Right kidney (tissue), 1 donor: ENCODE data around the gene MTCL1.

Experiments used
- DNase-seq: peaks from one replicate; pipeline ENCODE4 v3.0.0-alpha.2; 2016

The MTCL1 gene

GRCh38 chr18:8831531-8831930 is 126.2 kb downstream of the MTCL1 start:
- no peak for DNase-seq

DNA sequence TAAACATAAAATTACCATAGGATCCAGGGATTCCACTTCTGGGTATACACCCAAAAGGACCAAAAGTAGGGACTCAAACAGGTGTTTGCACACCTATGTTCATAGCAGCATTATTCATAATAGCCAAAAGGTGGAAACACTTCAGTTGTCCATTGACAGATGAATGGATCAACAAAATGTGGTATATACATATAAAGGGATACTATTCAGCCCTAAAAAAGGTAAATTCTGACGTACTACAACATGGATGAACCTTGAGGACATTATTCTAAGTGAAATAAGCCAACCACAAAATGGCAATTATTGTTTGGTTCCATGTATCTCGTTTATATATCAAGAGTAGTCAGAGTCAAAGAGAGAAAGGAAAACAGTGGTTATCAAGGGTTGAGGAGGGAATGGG is 128.1 kb downstream of the MTCL1 start:
- no peak for DNase-seq

DNA sequence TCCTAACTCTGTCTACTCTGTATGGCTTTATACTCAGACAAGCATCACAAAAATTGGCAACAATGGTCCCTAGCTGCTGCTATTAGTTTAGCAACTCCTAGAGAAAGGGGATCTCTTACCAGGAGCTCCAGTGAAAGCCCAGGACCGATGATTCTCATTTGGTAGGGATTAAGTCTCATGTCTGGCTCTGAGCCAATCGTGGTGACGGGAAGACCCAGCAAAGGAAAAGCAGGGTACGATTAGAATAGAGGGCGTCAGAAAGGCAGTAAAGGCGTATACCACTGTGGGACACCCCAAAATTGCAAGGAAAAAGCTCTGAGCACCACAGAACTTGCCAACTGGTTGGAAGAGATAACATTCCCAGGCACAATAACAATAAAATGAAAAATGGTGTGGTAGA is 129.5 kb downstream of the MTCL1 start:
- no peak for DNase-seq

DNA sequence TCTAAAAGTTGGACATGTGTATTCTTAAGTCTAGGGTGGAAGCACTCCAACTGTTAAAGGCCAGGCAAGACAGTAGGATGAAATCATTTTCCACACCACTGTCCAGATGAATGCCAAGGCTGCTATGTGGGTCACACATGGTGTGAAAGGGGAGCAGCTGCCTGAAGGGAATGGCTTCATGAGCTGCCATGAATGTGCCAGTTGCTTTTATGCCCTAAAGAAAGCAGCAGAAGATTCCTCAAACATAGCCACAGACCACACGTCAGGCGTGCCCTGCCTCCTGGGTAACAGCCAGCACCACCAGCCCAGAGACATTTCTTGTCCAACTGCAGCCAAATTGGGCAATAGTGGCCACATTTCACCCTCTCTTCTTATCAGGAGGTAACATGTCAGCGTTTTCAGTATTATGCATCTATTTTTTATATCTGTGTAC is 130.2 kb downstream of the MTCL1 start:
- DNase-seq: no peak

DNA sequence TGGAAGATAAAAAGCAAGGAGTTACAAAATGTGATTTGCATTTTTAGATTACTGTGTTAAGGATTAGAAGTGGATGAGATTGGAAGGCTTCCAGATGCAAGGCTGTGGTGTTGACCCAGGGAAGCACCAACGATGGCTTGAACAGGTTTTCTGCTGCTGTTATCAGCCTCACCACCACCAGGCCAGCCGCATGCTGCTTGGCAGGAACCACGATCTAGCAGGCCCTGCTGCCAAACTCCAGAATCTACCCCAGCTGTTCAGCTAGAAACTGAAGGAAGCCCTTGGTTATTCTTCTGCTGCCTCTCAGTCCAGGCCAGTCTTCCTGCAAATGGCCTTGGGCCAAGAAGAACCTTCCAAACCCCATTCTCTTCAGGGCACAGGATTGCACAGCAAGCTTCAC is 133.9 kb downstream of the MTCL1 start:
- no peak for DNase-seq

- no peak for DNase-seq
These were observed 136.6 kb downstream of the MTCL1 start for GRCh38 chr18:8841781-8842485.

DNA sequence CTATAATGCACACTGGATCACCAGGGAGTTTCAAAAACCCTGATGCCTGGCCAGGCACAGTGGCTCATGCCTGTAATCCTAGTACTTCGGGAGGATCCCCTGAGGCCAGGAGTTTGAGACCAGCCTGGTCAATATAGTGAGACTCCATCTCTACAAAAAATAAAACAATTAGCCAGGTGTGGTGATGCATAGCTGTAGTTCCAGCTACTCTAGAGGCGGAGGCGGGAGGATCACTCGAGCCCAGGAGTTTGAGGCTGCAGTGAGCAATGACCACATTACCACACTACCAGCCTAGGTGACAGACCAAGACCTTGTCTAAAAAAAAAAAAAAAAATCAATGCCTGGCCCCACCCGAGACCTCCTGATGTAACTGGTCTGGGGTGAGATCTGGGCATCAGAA is 137.2 kb downstream of the MTCL1 start:
- DNase-seq: no peak

GRCh38 chr18:8843005-8843404 is 137.6 kb downstream of the MTCL1 start:
- DNase-seq: no peak

GRCh38 chr18:8844721-8845148 is 139.4 kb downstream of the MTCL1 start:
- DNase-seq: peak; percentile 19

- DNase-seq: no peak
These were observed 140.2 kb downstream of the MTCL1 start for GRCh38 chr18:8845506-8845905.

DNA sequence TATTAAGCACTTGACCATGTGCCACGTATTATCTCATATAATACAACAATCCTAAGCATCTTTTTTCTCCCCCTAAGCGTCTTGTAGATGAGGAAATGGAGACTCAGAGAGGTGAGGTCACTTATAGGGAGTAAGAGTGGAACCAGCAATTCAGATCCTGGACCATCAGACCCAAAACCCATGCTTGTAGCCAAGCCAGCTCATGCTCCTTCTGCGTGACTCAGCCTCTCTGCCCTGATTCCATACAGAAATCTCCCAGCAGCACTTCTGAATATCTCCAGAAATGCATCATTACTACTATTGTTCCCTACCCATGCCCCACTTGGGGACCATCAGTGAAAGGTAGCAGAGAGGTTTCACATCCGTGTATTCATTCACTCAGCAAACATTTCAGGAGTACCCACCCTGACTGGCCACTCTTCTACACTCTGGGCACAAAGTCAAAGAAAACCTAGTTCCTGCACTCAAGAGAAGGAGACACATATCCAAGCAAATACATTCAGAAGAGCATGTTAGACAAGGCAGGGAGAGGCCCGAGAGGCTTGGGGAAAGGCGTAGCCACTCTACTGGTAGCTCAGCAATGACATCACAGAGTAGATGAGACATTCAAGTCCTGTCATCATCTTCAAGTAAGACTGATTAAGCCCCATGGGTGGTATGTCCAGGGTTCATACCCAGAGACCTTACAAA is 141.9 kb downstream of the MTCL1 start:
- DNase-seq: no peak

GRCh38 chr18:8847900-8848299 is 142.5 kb downstream of the MTCL1 start:
- no peak for DNase-seq

GRCh38 chr18:8848541-8848940 is 143.2 kb downstream of the MTCL1 start:
- DNase-seq: no peak

GRCh38 chr18:8849696-8850095 is 144.3 kb downstream of the MTCL1 start:
- no peak for DNase-seq

DNA sequence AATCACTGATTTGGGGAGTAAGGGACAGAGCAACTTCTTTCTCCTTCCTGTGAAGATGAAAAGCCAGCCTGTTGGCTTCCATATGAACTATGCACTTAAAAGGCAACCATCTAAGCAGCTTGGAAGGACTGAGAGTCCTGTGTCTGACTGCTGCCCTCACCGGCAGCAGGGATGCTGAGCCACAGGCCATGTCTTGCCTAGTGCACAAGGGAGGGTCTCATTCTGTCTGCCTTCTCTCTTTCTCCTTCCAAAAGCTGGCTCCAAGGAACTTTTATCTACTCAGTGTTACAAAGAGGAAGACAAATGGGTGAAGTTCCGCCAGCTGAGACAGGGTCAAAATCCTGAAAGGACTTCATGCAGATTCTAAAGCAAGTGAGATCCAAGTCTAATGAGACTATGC is 146.3 kb downstream of the MTCL1 start:
- no peak for DNase-seq

GRCh38 chr18:8854550-8854949 is 149.2 kb downstream of the MTCL1 start:
- DNase-seq: no peak

GRCh38 chr18:8854962-8855361 is 149.6 kb downstream of the MTCL1 start:
- no peak for DNase-seq

- no peak for DNase-seq
These were observed 150.9 kb downstream of the MTCL1 start for GRCh38 chr18:8856212-8856611.

GRCh38 chr18:8856769-8857393 is 151.5 kb downstream of the MTCL1 start:
- no peak for DNase-seq

DNA sequence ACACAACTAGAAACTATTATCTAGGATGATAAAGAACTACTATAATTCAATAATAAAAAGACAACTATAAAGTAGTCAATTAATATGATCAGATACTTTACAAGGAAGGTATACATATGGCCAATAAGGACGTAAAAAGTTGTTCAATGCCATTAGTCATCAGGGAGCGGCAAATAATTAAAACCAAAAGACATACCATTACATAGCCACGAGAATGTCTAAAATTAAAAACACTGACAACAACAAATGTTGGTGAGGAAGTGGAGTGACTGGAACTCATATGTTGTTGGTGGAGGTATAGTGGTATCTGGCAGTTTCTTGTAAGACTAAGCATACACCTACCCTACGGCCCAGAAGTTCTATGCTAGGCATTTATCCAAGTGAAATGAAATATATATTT is 152.4 kb downstream of the MTCL1 start:
- no peak for DNase-seq

DNA sequence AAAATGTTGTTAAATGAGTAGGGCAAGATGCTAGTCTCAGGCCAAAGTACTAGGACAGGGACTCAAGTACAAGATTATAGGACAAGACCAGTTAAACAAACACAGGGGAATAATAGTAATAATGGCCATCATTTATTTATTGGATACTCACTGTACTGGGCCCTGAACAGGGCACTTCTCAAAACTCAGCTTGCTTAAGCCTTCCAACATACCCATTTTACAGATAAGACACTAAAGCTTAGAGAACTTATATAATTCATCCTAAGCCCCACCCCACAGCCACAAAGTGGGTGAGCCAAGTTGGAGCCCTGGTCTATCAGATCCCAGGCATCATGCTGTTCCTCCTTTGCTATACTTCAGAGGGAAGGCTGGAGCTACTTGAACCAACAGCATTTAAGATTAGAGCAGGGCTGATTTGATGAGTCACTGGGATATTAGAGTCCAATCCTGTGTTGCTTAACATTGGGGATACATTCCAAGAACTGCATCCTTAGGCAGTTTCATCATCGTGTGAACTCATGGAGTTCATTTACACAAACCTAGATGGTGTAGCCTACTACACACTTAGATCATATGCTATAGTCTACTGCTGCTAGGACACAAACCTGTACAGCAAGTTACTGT is 153.6 kb downstream of the MTCL1 start:
- no peak for DNase-seq

DNA sequence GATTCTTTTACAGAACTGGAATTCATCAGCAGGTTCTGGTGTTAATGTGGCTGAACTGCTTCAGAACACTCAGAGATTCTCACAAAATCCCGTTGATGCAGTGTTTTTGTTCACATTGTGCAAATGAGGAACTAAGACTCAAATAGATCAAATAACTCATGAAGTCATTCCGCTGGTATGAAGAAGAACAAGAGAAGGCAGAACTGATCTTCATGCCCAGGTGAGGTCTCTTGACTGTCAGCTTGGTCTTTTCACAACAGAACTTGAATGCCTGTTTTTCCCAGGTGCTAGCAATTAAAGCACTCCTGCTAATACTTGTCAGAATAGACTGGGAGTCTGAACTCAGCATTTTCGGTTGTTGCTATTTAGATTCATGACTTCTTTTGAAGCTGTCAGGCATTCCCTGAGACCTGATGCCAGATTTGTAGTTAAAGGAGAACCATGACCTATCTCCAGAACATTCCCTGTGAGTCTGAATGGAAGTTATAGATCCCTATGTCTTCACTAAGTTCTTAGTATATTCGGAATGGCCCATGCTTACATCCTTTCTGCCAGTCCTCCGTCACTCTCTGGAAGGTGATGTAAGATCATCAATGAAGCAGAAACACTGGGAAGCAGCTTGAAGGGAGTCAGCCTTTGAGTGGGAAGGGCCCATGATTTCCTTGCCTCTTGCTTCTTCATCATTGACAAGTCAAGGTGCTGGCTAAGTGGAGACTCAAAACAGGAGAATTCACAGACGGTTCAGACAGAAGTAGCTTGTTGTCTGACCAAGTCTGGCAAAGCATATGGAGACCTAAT is 155.7 kb downstream of the MTCL1 start:
- DNase-seq: no peak
